Prostate gland (tissue), 2 donors: ENCODE data around the gene SCD.

ENCODE experiments used
- POLR2A ChIP-seq: fragments of 450-650 bp; IDR thresholded peaks from one replicate; pipeline ENCODE4 v1.6.1; 2016; ENCODE audit warnings: antibody characterized with exemption, mild to moderate bottlenecking
- POLR2AphosphoS5 ChIP-seq: sonication (generic); formaldehyde crosslinking; IDR thresholded peaks from one replicate; pipeline ENCODE4 v1.6.1; 2017; ENCODE audit warnings: antibody characterized with exemption
- TF ChIP-seq, protein P1 (sequence below), 4 experiments: fragments of 200-600 bp in 2 of 4; fragments of 450-650 bp in 2 of 4; sonication (generic) in 2 of 4; IDR thresholded peaks; 1 replicate in 3 of 4; 2 replicates in 1 of 4; pipeline ENCODE4 v1.5.1; 2016 to 2019; ENCODE audit warnings: antibody characterized with exemption in 4 of 4, mild to moderate bottlenecking in 2 of 4, moderate library complexity in 2 of 4

DNA sequence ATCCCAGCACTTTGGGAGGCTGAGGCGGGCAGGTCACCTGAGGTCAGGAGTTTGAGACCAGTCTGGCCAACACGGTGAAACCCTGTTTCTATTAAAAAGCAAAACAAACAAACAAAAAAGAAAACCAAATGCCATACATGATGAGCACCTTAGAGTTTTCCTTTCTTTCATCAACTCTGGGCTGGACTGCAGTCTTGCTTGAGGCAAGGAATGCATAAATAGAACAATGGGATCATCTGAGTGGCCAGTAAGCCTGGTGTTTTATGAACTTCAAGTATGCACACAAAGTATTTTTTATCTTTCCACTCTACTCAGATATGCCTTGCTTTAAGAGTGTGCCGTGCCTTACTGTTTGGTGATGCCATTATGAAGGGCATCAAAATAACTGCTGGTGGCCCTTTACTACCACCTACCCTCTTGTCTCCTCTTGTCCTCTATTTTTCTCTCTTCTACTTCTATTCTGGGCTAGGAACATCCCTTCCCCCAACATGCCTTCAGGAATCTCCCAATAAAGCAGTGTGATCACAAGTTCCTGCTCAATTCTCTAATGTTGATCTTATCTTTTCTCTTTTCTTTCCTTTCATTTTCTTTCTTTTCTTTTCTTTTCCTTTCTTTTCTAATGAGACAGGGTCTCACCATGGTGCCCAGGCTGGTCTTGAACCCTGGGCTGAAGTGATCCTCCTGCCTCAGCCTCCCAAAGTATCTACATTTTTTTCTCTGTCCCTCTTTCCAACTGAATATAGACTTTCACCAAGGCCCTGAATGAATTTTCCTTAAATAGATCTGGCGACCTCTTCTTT lies 10.2 kb downstream of the SCD start:
- TF ChIP-seq, protein P1, sequence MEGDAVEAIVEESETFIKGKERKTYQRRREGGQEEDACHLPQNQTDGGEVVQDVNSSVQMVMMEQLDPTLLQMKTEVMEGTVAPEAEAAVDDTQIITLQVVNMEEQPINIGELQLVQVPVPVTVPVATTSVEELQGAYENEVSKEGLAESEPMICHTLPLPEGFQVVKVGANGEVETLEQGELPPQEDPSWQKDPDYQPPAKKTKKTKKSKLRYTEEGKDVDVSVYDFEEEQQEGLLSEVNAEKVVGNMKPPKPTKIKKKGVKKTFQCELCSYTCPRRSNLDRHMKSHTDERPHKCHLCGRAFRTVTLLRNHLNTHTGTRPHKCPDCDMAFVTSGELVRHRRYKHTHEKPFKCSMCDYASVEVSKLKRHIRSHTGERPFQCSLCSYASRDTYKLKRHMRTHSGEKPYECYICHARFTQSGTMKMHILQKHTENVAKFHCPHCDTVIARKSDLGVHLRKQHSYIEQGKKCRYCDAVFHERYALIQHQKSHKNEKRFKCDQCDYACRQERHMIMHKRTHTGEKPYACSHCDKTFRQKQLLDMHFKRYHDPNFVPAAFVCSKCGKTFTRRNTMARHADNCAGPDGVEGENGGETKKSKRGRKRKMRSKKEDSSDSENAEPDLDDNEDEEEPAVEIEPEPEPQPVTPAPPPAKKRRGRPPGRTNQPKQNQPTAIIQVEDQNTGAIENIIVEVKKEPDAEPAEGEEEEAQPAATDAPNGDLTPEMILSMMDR (IDR thresholded peaks at IDR 0.05), result no peak
- TF ChIP-seq POLR2A (no peak), POLR2AphosphoS5 (no peak)
